HK-2 (cell line): ENCODE data around the gene RASL10B.

Source experiments
- DNase-seq: peaks from one replicate; pipeline ENCODE4 v3.0.0-alpha.2; 2018; ENCODE audit not compliant: unreplicated experiment

RASL10B gene

DNA sequence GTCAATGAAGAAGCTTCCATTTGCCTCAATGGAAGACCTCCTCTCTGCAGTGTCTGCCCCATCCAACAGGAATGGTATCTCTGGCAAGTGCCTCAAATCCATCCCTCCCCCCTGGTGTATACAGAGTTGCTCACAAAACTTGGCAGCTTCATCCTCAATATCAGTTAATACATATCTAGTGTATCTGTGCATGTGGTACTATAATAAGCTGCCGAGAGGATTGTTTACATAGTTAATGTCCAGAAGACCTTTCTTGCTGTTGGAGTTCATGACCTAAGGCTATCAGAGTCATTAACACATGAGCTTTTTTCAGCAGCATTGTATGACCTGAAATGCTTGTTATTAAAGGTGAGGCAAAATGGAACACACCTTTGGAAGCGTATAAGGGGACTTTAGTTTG, 14.0 kb upstream of the RASL10B start:
- no peak for DNase-seq

DNA sequence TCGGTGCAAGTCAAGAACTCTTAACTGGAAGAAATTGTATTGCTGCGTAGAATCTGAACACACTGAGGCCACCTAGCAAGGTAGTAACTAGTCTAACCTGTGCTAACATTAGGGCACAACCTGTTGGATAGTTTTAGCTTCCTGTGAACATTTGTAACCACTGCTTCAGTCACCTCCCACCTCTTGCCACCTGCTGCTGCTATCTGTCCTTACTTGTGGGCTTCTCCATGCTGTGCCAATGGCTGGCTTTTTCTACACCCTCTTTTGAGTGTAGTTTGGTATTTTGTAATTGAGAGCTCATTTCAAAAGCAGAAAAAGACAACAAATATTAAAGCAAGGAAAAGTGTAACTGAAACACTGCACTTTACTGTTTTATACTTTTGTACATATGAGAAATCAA, 7.7 kb upstream of the RASL10B start:
- no peak for DNase-seq

DNA sequence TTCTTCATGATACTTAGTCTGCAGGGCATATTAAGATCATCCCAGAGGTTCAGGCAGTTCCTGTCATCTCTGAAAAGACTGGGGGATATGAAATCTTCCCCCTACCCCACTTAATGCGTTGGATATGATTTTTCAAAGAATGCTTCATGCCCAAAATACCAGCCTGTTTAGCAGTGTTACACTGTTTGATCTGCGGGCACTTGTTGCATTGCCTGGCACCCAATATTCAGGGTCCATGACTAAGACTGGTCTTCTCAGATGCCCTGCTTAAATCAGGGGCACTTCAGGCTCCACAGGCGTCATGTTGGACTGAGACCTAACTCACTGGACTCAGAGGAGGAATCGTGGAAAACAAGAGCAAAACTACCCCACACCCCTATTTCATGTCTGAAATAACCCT, 6.4 kb upstream of the RASL10B start:
- no peak for DNase-seq

DNA sequence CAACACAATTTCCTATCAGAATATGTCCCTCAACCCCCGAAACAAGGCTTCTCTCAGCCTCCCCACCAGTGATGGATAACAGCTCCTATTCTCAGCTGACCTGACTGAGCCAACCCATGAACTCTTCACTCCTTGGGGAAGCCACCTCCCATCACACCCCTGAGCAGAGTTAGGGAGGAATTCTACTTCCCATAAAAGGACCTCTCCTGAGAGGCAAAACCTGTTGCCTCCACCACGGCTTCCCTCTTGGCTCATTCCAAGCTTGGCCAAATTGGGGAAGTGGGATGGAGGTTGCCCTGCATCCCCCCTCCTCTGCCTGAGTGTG, 5.7 kb upstream of the RASL10B start:
- no peak for DNase-seq

DNA sequence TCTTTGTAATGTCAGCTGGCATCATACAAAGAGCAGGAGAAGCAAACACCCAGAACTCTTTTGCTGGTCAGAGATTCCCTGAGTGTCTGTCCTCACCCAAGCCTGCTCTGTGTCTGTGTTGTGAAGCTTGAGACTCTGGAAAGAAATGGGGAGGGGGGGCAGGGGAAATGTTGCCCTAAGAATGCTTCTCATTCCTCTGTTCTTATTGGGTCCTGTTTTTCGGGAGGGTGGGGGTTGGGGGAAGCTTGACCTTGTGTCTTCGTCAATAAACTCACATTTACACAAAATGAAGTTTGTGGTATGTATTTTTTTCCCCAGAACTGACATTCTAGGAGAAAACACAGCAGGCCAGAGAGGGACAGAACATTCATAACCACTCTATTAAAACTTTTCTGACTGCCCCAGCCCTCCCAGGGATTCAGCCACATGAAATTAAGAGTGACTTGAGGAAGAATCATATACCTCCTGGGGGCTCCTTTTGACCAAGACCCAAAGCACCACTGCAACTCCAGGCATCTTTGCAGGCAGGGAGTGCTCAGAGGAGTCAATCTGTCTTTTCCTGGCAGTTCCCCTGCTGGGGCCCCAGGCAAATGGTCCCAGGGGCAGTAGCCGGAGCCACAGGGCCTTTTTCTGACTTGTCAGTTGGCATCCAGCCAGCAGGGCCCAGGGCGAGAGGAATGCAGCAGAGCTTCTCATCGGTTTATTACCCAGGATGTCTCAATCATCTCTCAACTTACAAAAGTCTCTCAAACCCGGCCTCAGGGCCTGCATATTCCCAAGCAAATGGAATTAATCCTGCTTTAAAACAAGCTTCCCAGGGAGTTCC, 5.1 kb upstream of the RASL10B start:
- peak; percentile 79 for DNase-seq

DNA sequence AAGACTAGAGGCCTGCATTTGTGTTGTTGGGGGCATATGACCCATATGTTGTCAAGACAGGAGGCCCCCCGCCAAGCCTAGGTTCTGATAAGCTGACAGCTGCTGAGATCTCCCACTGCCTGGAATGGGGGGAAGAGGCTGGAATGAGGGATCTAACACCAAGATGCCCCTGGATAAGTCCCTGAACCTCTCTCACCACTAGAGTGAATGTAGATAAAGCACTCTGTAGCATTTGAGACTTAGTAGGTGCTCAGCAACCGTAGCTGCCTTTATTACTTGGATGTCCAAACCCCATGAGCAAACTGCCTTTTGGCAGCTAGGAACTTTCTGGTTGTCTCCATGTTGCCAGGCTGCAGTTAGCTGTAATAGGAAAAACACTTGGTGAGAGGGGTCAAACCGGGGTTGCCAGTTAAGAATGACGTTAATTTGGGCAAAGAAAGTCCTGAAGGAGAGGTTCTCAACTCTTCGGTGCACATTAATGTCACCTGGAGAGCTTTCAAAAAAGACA, 4.4 kb upstream of the RASL10B start:
- no peak for DNase-seq

DNA sequence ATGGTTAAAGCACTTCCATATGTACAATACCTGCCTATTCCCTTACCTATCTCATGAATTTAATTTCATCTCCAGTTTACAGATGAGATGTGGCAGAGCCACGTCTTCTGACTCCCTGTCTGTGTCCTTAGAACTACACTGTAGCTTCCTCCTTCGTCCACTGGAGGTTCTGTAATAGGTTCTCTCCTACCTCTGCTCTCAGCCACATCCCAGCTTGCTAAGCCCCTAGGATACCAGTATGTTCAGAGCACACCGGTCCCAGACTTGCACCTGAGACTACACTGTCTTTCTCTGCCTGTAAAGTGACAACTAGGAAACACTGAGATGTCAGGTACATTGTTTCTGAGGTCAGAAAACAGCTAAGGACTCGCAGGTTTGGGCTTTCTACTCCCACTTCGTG, 3.8 kb upstream of the RASL10B start:
- DNase-seq, result no peak

DNA sequence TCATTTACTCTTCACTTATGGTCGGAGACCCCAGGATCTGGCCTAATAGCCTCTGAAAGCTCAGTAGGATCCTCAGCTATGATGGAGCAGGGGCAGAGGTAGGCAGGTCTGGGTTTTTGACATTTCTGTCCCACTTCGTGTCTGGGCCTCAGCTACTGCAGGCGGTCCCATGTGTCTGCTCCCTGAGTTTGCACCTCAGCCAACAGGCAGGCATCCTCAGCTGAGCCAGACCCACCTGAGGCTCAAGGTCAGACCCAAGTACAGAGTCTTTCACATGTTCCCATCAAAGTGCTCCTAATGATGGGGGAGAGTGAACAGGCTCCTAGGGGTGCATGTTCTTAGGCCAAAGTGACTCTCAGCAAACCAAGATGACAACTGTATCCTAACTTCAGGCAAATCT, 2.9 kb upstream of the RASL10B start:
- DNase-seq, result no peak

DNA sequence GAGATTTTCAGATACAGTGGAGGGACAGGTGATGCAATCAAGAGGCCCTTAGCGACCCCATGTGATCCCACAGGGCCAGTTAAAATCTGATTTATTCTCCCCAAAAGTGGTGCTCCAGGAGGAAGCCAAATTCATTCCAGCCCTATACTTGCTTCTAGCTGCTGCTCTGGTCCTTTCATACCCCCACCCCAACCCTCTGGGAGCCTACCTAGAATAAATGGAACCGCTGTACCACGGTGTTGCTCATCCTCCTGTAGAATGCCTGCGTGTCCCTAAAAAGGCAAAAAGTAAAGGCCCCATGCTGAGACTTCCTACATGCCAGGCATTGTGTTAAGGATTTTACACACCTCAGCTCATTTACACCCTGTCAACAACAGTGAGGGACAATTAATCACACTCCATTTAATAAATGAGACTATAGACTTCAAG, 2.0 kb upstream of the RASL10B start:
- DNase-seq, result no peak

DNA sequence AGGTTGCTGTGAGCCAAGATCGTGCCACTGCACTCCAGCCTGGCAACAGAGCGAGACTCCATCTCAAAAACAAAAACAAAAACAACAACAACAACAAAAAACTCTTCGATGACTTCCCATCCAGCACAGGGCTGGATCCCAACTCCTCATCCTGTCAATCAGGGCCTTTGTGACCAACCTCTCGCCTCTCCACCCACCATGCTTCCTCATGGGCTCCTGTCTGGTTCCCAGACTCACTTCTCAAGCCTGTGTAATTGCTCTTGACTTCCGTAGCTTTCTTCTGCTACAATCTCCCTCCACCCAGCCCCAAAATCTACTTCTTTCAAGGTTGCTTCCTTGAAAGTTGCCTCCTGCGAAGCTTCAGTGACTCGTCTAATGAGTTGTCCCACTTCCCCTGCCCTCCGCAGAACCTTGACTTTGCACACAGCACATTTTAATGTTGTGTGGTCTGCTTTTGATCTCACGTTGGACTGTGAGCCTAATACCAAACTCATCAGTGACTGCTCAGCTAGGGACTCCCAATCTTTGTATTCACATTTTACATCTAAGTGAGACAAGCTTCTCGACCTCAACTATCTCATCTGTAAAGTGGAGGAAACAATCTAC, 936 bp upstream of the RASL10B start:
- no peak for DNase-seq

DNA sequence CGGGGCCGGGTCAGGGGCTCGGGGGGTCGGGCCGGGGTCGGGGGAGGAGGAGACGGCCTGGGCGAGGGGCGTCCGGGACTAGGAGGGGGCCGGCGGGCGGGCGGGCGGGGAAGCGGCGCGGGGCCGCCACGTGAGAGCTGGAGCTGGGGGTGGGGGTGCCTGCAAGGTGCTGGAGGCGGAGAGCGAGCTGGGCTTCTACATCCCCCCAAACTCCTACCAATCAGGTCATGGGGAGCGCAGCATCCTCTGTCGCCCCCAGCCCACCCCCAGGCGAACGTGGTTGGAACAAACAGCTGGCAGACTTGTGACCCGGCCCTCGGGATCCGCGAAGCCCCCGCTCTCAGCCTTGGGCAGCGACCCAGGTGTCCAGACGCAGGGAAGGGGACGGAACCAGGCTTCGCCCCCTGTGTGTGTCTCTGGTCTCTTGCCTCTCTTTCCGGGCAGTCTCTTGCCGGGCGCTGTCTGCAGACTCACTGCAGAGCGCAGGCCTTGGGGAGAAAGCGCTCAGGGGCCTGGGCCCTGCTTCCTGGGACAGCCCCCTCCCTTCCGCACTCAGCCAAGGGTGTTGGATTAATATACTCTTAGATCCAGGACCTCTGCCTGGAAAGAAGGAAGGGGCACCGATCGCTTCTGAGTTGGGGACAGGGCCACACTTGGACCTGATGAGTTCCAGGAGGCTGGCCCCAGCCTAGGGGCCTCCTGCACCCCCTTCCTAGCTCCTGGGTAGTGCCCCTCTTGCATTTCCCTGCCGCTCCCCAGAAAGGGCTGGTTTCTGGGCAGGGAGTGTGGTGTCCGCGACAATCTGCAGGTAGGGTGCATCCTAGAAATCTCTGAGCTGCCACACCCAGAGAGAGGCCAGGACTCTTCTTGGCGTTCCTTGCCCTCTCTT, 722 bp downstream of the RASL10B start:
- no peak for DNase-seq

DNA sequence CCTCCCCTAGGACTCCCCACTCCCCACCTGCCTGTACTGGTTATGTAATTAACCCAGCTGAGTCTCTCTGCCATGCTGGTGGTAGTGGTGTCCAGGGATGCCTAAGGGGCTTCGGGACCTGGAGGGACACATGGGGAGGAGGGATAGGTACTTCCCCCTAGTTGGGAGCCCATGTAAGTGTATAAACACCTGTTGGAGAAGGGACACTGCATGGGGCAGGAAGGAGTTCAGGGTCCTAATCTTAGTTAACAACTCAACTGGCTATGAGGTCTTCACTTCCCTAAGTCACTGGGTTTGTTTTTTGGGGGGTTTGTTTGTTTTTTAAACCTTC, 1.3 kb downstream of the RASL10B start:
- no peak for DNase-seq

DNA sequence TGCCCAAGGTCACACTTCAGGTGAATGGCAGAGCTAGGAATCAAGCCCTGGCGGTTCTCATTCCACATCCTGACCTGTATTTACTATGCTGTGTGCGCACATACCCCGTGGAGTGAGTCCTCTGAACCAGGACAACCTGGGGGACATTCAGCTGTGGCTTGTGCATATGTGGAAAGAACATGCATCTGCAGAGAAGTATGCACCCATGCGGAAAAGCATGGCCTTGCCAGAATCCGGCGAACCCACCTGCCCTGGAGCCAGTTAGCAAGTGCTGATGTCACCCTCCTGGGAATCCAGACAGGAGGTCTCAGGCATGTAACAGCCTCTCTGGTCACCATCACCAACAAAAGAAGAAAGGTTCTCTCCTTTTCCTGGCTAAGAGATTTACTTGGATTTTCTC, 1.9 kb downstream of the RASL10B start:
- DNase-seq, result no peak

DNA sequence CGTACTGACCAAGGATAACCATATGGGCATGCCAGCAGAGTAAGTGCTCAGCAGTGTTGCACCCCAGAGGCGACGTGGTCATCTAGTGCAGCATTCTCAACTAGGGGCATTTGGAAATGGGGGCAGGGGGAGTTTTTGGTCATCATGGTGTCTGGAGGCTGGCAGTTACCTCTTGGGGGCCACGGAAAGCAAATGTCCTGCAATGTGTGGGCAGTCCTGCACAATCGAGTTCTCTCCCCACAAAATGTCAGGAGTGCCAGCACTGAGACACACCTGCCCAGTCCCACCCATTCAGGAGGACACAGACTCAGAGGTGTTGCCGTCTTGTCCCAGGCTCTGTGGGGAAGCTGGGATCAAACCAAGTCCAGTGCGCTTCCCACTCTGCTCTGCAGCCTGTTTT, 3.0 kb downstream of the RASL10B start:
- DNase-seq, result no peak

DNA sequence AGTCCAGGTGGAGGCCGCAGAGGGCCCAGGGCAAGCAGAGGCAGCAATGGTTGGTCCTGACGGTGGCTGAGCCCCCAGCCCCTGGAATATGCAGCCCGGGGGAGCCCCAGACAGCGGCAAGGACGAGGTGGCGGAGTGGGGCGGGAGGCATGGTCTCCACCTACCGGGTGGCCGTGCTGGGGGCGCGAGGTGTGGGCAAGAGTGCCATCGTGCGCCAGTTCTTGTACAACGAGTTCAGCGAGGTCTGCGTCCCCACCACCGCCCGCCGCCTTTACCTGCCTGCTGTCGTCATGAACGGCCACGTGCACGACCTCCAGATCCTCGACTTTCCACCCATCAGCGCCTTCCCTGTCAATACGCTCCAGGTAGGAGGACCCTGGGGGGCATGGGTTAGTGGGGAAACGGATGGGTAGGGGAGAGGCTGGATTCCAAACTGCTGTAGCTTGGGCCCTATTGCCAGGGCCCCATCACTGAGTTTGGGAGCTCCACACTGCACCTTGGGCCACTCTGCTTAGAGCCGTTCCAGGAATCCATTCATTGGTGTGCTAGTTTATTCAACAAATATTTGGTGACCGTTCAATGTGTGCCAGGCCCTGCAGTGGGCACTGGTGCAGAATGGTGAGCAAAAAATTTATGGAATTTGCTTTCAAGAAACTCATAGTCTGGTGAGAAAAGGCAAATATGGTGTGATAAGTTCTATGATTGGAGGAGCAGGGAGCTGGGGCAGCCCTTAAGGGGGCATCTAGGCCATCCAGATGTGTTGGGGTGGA, 3.8 kb downstream of the RASL10B start:
- DNase-seq, result no peak

DNA sequence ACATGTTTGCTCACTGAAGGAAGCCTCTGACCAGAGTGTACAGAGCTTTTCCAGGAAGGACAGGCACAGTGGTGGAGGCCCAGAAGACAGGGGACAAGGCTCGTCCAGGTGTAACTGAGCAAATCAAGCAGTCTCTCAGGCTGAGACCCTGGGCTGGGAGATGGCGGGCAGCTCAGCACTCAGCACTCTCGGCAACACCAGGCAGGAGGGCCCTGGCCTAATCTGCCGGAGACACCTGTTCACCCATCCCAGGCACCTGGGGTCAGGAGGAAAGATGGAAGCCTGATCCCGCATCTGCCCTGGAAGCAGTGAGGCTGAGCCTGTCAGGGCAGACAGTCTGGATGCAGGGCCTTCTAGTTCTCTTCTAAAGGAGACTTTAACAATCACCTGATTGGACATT, 4.8 kb downstream of the RASL10B start:
- DNase-seq, result no peak

DNA sequence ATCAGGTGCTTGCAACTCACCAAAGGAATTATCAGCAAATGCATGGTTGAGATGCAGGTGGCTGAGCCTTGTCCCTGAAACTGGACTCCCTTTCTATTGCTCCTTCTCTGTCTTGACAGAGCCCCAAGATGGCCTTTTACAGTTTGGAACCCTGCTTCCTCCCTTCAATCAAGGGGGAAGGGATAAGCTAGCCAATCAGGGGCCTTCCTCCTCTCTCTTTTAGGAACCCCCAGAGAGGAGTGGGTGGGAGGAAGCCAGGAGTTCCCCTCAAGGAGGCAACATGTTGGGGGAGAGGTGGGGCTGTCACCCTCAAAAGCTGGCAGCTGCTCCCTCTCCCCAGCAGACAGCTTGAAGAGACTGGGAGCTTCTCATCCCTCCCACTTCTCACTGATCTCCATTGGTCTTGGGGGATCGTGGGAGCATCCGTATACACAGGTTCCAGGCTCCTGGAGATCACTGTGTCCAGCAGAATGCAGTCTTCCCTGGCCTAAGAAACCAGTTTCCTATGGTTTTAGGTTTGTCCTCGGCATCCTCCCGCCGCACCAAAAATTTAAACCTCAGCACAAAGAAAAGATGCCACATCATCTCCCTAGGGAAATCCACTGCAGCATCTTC, 7.2 kb downstream of the RASL10B start:
- DNase-seq, result no peak

DNA sequence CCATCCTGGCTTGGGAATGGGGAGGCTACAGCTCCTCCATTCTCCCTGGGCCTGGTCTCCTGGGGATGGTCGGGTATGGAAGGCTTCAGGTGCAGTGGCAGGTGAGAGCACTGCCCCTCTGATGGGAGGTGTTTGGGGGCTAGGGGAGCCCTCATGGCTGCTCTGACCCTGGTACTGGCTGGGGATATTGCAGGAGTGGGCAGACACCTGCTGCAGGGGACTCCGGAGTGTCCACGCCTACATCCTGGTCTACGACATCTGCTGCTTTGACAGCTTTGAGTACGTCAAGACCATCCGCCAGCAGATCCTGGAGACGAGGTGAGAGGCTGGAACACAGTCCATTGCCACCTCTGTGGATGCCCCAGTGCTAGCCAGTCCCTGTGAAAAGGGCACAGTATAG, 8.8 kb downstream of the RASL10B start:
- DNase-seq, result no peak

DNA sequence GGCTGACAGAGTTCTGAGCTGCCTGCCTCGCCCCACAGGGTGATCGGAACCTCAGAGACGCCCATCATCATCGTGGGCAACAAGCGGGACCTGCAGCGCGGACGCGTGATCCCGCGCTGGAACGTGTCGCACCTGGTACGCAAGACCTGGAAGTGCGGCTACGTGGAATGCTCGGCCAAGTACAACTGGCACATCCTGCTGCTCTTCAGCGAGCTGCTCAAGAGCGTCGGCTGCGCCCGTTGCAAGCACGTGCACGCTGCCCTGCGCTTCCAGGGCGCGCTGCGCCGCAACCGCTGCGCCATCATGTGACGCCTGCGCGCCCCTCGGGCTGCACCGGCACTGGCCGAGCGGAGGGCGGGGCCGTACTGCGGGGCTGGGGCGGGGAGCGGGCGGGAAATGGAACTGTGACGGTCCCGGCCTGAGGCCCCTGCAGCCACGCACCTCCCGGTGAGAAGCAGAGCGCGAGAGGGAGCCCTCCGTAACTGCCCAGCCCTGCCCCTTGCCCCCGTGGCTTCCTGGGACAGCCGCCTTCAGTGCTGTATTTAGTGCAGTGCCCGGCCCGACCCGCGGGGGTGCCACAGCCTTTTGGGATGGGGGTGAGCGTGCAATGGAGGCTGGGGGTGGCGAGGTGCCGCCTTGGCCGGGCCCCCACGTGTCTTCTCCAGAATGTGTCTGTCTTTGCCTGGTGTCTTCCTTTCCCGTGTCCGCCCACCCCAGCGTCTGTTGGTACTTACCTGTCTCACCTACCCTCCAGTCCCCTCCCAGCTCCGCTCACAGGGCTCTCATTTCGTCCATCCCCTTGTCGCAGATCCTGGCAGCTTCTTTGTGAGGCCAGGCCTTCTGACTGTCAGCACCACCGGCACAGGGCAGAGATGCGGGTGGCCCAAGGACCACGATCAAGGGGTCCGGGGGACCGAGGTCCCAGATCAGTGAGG, 9.8 kb downstream of the RASL10B start:
- no peak for DNase-seq

DNA sequence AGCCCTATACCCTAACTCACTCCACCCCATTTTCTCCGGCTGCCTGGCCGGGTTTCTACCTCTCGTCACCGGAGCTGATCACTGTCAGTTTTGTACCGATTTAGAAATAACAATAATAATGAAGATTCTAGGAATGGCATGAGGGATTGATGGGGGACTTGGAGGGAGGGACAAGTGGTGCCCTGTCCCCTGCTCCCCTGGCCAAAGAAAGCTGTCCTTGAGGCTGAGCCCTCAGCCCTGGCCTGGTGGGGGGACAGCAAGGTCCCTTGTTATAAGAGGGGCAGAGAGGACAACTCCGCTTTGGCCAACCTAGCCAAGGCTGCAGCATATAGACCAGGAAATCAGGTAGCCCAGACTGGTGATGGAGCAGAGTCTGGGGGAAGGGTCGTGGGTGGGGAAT, 11.1 kb downstream of the RASL10B start:
- no peak for DNase-seq
